NCI-H128 (cell line): ENCODE data around the gene SUGCT.
"Not testable (repeated sequence)": the region's sequence is repeated elsewhere in the genome, so short reads cannot be mapped to it uniquely, and the experiment has no call there.

ENCODE experiments used
- DNase-seq: peaks from one replicate; lab custom pipeline; 2025; ENCODE audit not compliant: unreplicated experiment; lab: John Stamatoyannopoulos, UW

Gene SUGCT

GRCh38 chr7:40394400-40394799 lies 259.6 kb downstream of the SUGCT start:
- DNase-seq = no peak

- DNase-seq = no peak
Measured at GRCh38 chr7:40400525-40400924, 265.7 kb downstream of the SUGCT start.

GRCh38 chr7:40401406-40401805 lies 266.6 kb downstream of the SUGCT start:
- no peak for DNase-seq

GRCh38 chr7:40402661-40403060 lies 267.9 kb downstream of the SUGCT start:
- DNase-seq = no peak

- DNase-seq = no peak
Measured at GRCh38 chr7:40403703-40404476, 269.1 kb downstream of the SUGCT start.

GRCh38 chr7:40405991-40406390 lies 271.2 kb downstream of the SUGCT start:
- DNase-seq = no peak

GRCh38 chr7:40412323-40412722 lies 277.5 kb downstream of the SUGCT start:
- no peak for DNase-seq

- not testable (repeated sequence) for DNase-seq
Measured at GRCh38 chr7:40414704-40415103, 279.9 kb downstream of the SUGCT start.

GRCh38 chr7:40418448-40418847 lies 283.6 kb downstream of the SUGCT start:
- no peak for DNase-seq

GRCh38 chr7:40418983-40419382 lies 284.2 kb downstream of the SUGCT start:
- DNase-seq = no peak

GRCh38 chr7:40419806-40420205 lies 285.0 kb downstream of the SUGCT start:
- DNase-seq = no peak

GRCh38 chr7:40421433-40421832 lies 286.6 kb downstream of the SUGCT start:
- DNase-seq = no peak

GRCh38 chr7:40425696-40426095 lies 290.9 kb downstream of the SUGCT start:
- no peak for DNase-seq

GRCh38 chr7:40428421-40428820 lies 293.6 kb downstream of the SUGCT start:
- DNase-seq = no peak

- no peak for DNase-seq
Measured at GRCh38 chr7:40429826-40430225, 295.0 kb downstream of the SUGCT start.

GRCh38 chr7:40432046-40432445 lies 297.2 kb downstream of the SUGCT start:
- no peak for DNase-seq

GRCh38 chr7:40436710-40437109 lies 301.9 kb downstream of the SUGCT start:
- no peak for DNase-seq

- DNase-seq = no peak
Measured at GRCh38 chr7:40437498-40437897, 302.7 kb downstream of the SUGCT start.

GRCh38 chr7:40437936-40438634 lies 303.3 kb downstream of the SUGCT start:
- no peak for DNase-seq

- no peak for DNase-seq
Measured at GRCh38 chr7:40439686-40440085, 304.9 kb downstream of the SUGCT start.

- no peak for DNase-seq
Measured at GRCh38 chr7:40447345-40447744, 312.5 kb downstream of the SUGCT start.

- no peak for DNase-seq
Measured at GRCh38 chr7:40455485-40455884, 320.7 kb downstream of the SUGCT start.
